ENCODE data around the gene RHCE. TPM values are rescaled to one million over a fixed set of nuclear protein-coding genes. Genes with fewer than 3 reads are reported as not detected.
"Not testable (repeated sequence)": the region's sequence is repeated elsewhere in the genome, so short reads cannot be mapped to it uniquely, and the experiment has no call there.

Gene RHCE
- total RNA-seq, 1 experiment from 2014 or later = not detected

- not testable (repeated sequence) for BruUV-seq (replicated peaks)
These were observed 7.6 kb downstream of the RHCE start for GRCh38 chr1:25412872-25413623.

GRCh38 chr1:25409641-25410427 is 10.8 kb downstream of the RHCE start:
- H3K36me3 ChIP-seq (ENCODE audit: control insufficient read depth, insufficient read depth, low read length); H3K4me1 ChIP-seq (ENCODE audit: control insufficient read depth, insufficient read depth, low read length); H3K4me3 ChIP-seq (ENCODE audit: low read depth in 2 of 2, low read length in 2 of 2); BruUV-seq (replicated peaks); POLR2A ChIA-PET; H3K27me3 ChIP-seq (ENCODE audit: control insufficient read depth, insufficient read depth, low read length); H3K9me3 ChIP-seq (ENCODE audit: control insufficient read depth, insufficient read depth, low read depth, low read length); ATAC-seq; intact Hi-C loops (cut with micrococcal nuclease; ENCODE audit: unreplicated experiment); H3K27ac ChIP-seq (ENCODE audit: low read length); in situ Hi-C loops (cut with HindIII; ENCODE audit: low pct_unique_long_range_greater_than_20kb, low sequenced_read_pairs); DNase-seq (ENCODE audit: low read depth, low spot score): not testable (repeated sequence)
- CTCF ChIA-PET = interaction anchor here (0.7 kb wide), 1 partner anchor 126 kb away, joined by 3 read pairs; no protein-coding TSS in a partner anchor

More at GRCh38 chr1:25412872-25413623, 7.6 kb downstream of the RHCE start:
- POLR2A ChIA-PET; H3K9me3 ChIP-seq (ENCODE audit: control insufficient read depth, insufficient read depth, low read depth, low read length); H3K4me3 ChIP-seq (ENCODE audit: low read depth in 2 of 2, low read length in 2 of 2); in situ Hi-C loops (cut with HindIII; ENCODE audit: low pct_unique_long_range_greater_than_20kb, low sequenced_read_pairs); DNase-seq (ENCODE audit: low read depth, low spot score); H3K4me1 ChIP-seq (ENCODE audit: control insufficient read depth, insufficient read depth, low read length); ATAC-seq; H3K27ac ChIP-seq (ENCODE audit: low read length); H3K36me3 ChIP-seq (ENCODE audit: control insufficient read depth, insufficient read depth, low read length); intact Hi-C loops (cut with micrococcal nuclease; ENCODE audit: unreplicated experiment); H3K27me3 ChIP-seq (ENCODE audit: control insufficient read depth, insufficient read depth, low read length); CTCF ChIA-PET: not testable (repeated sequence)

GRCh38 chr1:25405731-25406305 is 14.8 kb downstream of the RHCE start:
- ATAC-seq; in situ Hi-C loops (cut with HindIII; ENCODE audit: low pct_unique_long_range_greater_than_20kb, low sequenced_read_pairs); BruUV-seq (replicated peaks); H3K36me3 ChIP-seq (ENCODE audit: control insufficient read depth, insufficient read depth, low read length); H3K9me3 ChIP-seq (ENCODE audit: control insufficient read depth, insufficient read depth, low read depth, low read length); DNase-seq (ENCODE audit: low read depth, low spot score); H3K4me3 ChIP-seq (ENCODE audit: low read depth in 2 of 2, low read length in 2 of 2); H3K4me1 ChIP-seq (ENCODE audit: control insufficient read depth, insufficient read depth, low read length); intact Hi-C loops (cut with micrococcal nuclease; ENCODE audit: unreplicated experiment); H3K27ac ChIP-seq (ENCODE audit: low read length); POLR2A ChIA-PET; H3K27me3 ChIP-seq (ENCODE audit: control insufficient read depth, insufficient read depth, low read length): not testable (repeated sequence)
- CTCF ChIA-PET = interaction anchor here (1.1 kb wide), 1 partner anchor 119 kb away, joined by 3 read pairs; no protein-coding TSS in a partner anchor

GRCh38 chr1:25402947-25403803 is 17.4 kb downstream of the RHCE start:
- DNase-seq (ENCODE audit: low read depth, low spot score); intact Hi-C loops (cut with micrococcal nuclease; ENCODE audit: unreplicated experiment); H3K4me3 ChIP-seq (ENCODE audit: low read depth in 2 of 2, low read length in 2 of 2); H3K9me3 ChIP-seq (ENCODE audit: control insufficient read depth, insufficient read depth, low read depth, low read length); H3K27me3 ChIP-seq (ENCODE audit: control insufficient read depth, insufficient read depth, low read length); CTCF ChIA-PET; H3K36me3 ChIP-seq (ENCODE audit: control insufficient read depth, insufficient read depth, low read length); in situ Hi-C loops (cut with HindIII; ENCODE audit: low pct_unique_long_range_greater_than_20kb, low sequenced_read_pairs); H3K4me1 ChIP-seq (ENCODE audit: control insufficient read depth, insufficient read depth, low read length); H3K27ac ChIP-seq (ENCODE audit: low read length); BruUV-seq (replicated peaks); POLR2A ChIA-PET: not testable (repeated sequence)
- ATAC-seq = peak; percentile 89
- peak; percentile 57 for TF ChIP-seq CTCF (IDR thresholded peaks at IDR 0.05)

GRCh38 chr1:25398079-25398478 is 22.5 kb downstream of the RHCE start:
- BruUV-seq (replicated peaks); intact Hi-C loops (cut with micrococcal nuclease; ENCODE audit: unreplicated experiment); H3K4me3 ChIP-seq (ENCODE audit: low read depth in 2 of 2, low read length in 2 of 2); DNase-seq (ENCODE audit: low read depth, low spot score); H3K4me1 ChIP-seq (ENCODE audit: control insufficient read depth, insufficient read depth, low read length); POLR2A ChIA-PET; H3K27me3 ChIP-seq (ENCODE audit: control insufficient read depth, insufficient read depth, low read length); H3K27ac ChIP-seq (ENCODE audit: low read length); ATAC-seq; H3K9me3 ChIP-seq (ENCODE audit: control insufficient read depth, insufficient read depth, low read depth, low read length); in situ Hi-C loops (cut with HindIII; ENCODE audit: low pct_unique_long_range_greater_than_20kb, low sequenced_read_pairs); CTCF ChIA-PET; H3K36me3 ChIP-seq (ENCODE audit: control insufficient read depth, insufficient read depth, low read length): not testable (repeated sequence)

- POLR2A ChIA-PET; H3K27me3 ChIP-seq (ENCODE audit: control insufficient read depth, insufficient read depth, low read length); H3K27ac ChIP-seq (ENCODE audit: low read length); in situ Hi-C loops (cut with HindIII; ENCODE audit: low pct_unique_long_range_greater_than_20kb, low sequenced_read_pairs); H3K9me3 ChIP-seq (ENCODE audit: control insufficient read depth, insufficient read depth, low read depth, low read length); H3K4me1 ChIP-seq (ENCODE audit: control insufficient read depth, insufficient read depth, low read length); ATAC-seq; intact Hi-C loops (cut with micrococcal nuclease; ENCODE audit: unreplicated experiment); CTCF ChIA-PET; H3K36me3 ChIP-seq (ENCODE audit: control insufficient read depth, insufficient read depth, low read length); DNase-seq (ENCODE audit: low read depth, low spot score); H3K4me3 ChIP-seq (ENCODE audit: low read depth in 2 of 2, low read length in 2 of 2); BruUV-seq (replicated peaks): not testable (repeated sequence)
These were observed 23.1 kb downstream of the RHCE start for GRCh38 chr1:25397549-25397948.

Measured in Panc1 (cell line).